ENCODE measurements around the gene ACSS2.

Gene ACSS2

DNA sequence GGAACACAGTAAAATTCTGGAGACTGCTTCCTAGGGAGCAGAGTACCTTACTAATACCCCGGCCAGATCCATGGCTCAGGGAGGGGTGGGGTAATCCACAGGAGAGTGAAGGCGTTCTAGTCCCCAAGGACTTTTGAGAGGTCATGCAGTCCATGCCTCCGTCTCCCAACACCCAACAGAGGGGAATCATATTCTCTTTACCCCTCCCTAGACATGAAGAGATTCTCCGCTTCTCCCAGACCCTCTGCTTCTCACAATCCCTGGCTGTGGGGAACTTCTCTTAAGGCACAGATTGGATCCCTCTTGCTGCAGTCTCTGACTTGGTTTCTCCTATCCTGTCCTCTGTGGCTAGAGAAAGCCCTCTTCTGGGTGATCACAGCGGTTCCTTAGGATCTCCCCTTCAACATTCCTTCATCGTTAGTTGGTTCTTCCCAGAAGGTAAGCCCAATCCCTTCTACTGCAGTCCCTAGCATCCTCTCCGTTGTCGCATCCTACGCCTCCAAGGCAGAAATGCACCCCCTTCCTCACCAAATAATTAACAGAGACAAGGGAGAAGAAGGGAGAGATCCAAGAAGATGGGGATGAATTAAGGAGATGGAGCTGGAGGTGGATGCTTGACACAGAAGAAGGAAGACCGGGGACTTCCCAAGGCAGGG, 4.3 kb upstream of the ACSS2 start:
- no peaks in the 10 kb centered on the region for H3K36me3 ChIP-seq (ENCODE audit: insufficient read depth, low read length)
- peaks cover 7% of the 10 kb centered on the region for H3K27me3 ChIP-seq (ENCODE audit: insufficient read depth, low read length, poor library complexity)
- H3K4me1 ChIP-seq (ENCODE audit: insufficient read depth, low read length) = peaks cover 59% of the 10 kb centered on the region
- DNase-seq (no peak), ATAC-seq (ENCODE audit: insufficient read depth, low read depth) (no peak)
- H4K20me1 ChIP-seq (ENCODE audit: insufficient read depth, low read length) = no peaks in the 10 kb centered on the region
- H3K4me2 ChIP-seq (ENCODE audit: insufficient read depth, low read length) = peak overlapping the region; percentile 91
- no peaks in the 10 kb centered on the region for H3K9me3 ChIP-seq (ENCODE audit: insufficient read depth, low read length, severe bottlenecking)
- H3K79me2 ChIP-seq (ENCODE audit: insufficient read depth, low read length) = peaks cover 26% of the 10 kb centered on the region
- peak overlapping the region; percentile 85 for H2AFZ ChIP-seq (ENCODE audit: low read depth, low read length)
- peak overlapping the region; percentile 27 to 63; a peak in 3 of 4 replicates for H3K4me3 ChIP-seq (ENCODE audit: low read depth in 1 of 2, low read length in 2 of 2)
- H3K9ac ChIP-seq (ENCODE audit: low read depth, low read length) = peak overlapping the region; percentile 64
- TF ChIP-seq, protein P1, sequence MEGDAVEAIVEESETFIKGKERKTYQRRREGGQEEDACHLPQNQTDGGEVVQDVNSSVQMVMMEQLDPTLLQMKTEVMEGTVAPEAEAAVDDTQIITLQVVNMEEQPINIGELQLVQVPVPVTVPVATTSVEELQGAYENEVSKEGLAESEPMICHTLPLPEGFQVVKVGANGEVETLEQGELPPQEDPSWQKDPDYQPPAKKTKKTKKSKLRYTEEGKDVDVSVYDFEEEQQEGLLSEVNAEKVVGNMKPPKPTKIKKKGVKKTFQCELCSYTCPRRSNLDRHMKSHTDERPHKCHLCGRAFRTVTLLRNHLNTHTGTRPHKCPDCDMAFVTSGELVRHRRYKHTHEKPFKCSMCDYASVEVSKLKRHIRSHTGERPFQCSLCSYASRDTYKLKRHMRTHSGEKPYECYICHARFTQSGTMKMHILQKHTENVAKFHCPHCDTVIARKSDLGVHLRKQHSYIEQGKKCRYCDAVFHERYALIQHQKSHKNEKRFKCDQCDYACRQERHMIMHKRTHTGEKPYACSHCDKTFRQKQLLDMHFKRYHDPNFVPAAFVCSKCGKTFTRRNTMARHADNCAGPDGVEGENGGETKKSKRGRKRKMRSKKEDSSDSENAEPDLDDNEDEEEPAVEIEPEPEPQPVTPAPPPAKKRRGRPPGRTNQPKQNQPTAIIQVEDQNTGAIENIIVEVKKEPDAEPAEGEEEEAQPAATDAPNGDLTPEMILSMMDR (IDR thresholded peaks at IDR 0.05; ENCODE audit: borderline replicate concordance, extremely low read depth, low read length, poor library complexity, severe bottlenecking) = no peak
- TF ChIP-seq EZH2 (IDR thresholded peaks at IDR 0.05; ENCODE audit: borderline replicate concordance, low read depth, low read length, severe bottlenecking) = no peak
- H3K27ac ChIP-seq (ENCODE audit: low read length) = peak overlapping the region; percentile 64

GRCh38 chr20:34872622-34873224, 3.7 kb upstream of the ACSS2 start, which contains the start of gene GGT7:
Gene GGT7, minus strand, starts transcription at chr20:34872856. Its CDS starts 41 bp downstream, at chr20:34872815.
- Histone ChIP-seq H3K36me3 (ENCODE audit: insufficient read depth, low read length) (no peaks in the 10 kb centered on the region), H3K27me3 (ENCODE audit: insufficient read depth, low read length, poor library complexity) (peaks cover 7% of the 10 kb centered on the region), H3K4me2 (ENCODE audit: insufficient read depth, low read length) (peak within 1 kb of the TSS; percentile 91), H3K79me2 (ENCODE audit: insufficient read depth, low read length) (peaks cover 26% of the 10 kb centered on the region), H3K4me1 (ENCODE audit: insufficient read depth, low read length) (peaks cover 61% of the 10 kb centered on the region), H4K20me1 (ENCODE audit: insufficient read depth, low read length) (no peaks in the 10 kb centered on the region), H3K9me3 (ENCODE audit: insufficient read depth, low read length, severe bottlenecking) (no peaks in the 10 kb centered on the region), H2AFZ (ENCODE audit: low read depth, low read length) (peak within 1 kb of the TSS; percentile 85), H3K9ac (ENCODE audit: low read depth, low read length) (peak within 1 kb of the TSS; percentile 64), H3K27ac (ENCODE audit: low read length) (peak within 1 kb of the TSS; percentile 64), H3K4me3 (ENCODE audit: low read depth in 1 of 2, low read length in 2 of 2) (peak within 1 kb of the TSS; percentile 27 to 63; a peak in 3 of 4 replicates)
- peak; percentile 81 for ATAC-seq (ENCODE audit: insufficient read depth, low read depth)
- TF ChIP-seq EZH2 (IDR thresholded peaks at IDR 0.05; ENCODE audit: borderline replicate concordance, low read depth, low read length, severe bottlenecking) = no peak
- TF ChIP-seq, protein P1 (IDR thresholded peaks at IDR 0.05; ENCODE audit: borderline replicate concordance, extremely low read depth, low read length, poor library complexity, severe bottlenecking) = peak; percentile 87
- DNase-seq = peak; percentile 92

GRCh38 chr20:34873583-34874093, 2.8 kb upstream of the ACSS2 start:
- H3K79me2 ChIP-seq (ENCODE audit: insufficient read depth, low read length) = peaks cover 26% of the 10 kb centered on the region
- H3K4me3 ChIP-seq (ENCODE audit: low read depth in 1 of 2, low read length in 2 of 2) = peak overlapping the region in 1 of 2 experiments; percentile 63; a peak in 2 of 4 replicates
- no peaks in the 10 kb centered on the region for H3K9me3 ChIP-seq (ENCODE audit: insufficient read depth, low read length, severe bottlenecking)
- no peak overlapping the region; the same call in 1 of the 2 replicates for H2AFZ ChIP-seq (ENCODE audit: low read depth, low read length)
- H3K4me2 ChIP-seq (ENCODE audit: insufficient read depth, low read length) = peak overlapping the region; percentile 91
- TF ChIP-seq, protein P1 (IDR thresholded peaks at IDR 0.05; ENCODE audit: borderline replicate concordance, extremely low read depth, low read length, poor library complexity, severe bottlenecking) = no peak
- no peak for TF ChIP-seq EZH2 (IDR thresholded peaks at IDR 0.05; ENCODE audit: borderline replicate concordance, low read depth, low read length, severe bottlenecking)
- H3K9ac ChIP-seq (ENCODE audit: low read depth, low read length) = peak overlapping the region; percentile 64; the same call in 1 of the 2 replicates
- ATAC-seq (ENCODE audit: insufficient read depth, low read depth) (no peak), DNase-seq (no peak)
- peaks cover 7% of the 10 kb centered on the region for H3K27me3 ChIP-seq (ENCODE audit: insufficient read depth, low read length, poor library complexity)
- no peaks in the 10 kb centered on the region for H4K20me1 ChIP-seq (ENCODE audit: insufficient read depth, low read length)
- peaks cover 61% of the 10 kb centered on the region for H3K4me1 ChIP-seq (ENCODE audit: insufficient read depth, low read length)
- no peaks in the 10 kb centered on the region for H3K36me3 ChIP-seq (ENCODE audit: insufficient read depth, low read length)
- H3K27ac ChIP-seq (ENCODE audit: low read length) = no peak overlapping the region

Measured in DND-41 (cell line).